Upper lobe of left lung (tissue), 4 donors: ENCODE data around the gene PITPNM2.

ENCODE experiments used
- CTCF ChIP-seq, 6 experiments: fragments of 450-650 bp in 4 of 6; fragments of 200-600 bp in 2 of 6; sonication (generic) in 2 of 6; IDR thresholded peaks; one replicate each; pipeline ENCODE4 v1.5.1; 2016 to 2019; ENCODE audit warnings: antibody characterized with exemption in 6 of 6
- EP300 ChIP-seq, 4 donors: sonication (generic); formaldehyde crosslinking; IDR thresholded peaks; one replicate each; pipeline ENCODE4 v1.5.1; 2017; ENCODE audit warnings: antibody characterized with exemption in 4 of 4, control low read depth in 2 of 4
- POLR2A ChIP-seq, 4 donors: fragments of 450-650 bp; IDR thresholded peaks; one replicate each; pipeline ENCODE4 v1.5.1; 2016 to 2017; ENCODE audit warnings: antibody characterized with exemption in 4 of 4, mild to moderate bottlenecking in 2 of 4
- POLR2AphosphoS5 ChIP-seq, 2 donors: sonication (generic); formaldehyde crosslinking; IDR thresholded peaks; one replicate each; pipeline ENCODE4 v1.5.1; 2017; ENCODE audit warnings: antibody characterized with exemption in 2 of 2

- TF ChIP-seq CTCF (IDR thresholded peaks at IDR 0.05) (no peak), EP300 (IDR thresholded peaks at IDR 0.05) (no peak), POLR2A (IDR thresholded peaks at IDR 0.05) (no peak), POLR2AphosphoS5 (IDR thresholded peaks at IDR 0.05) (peak; percentile 27 to 31)
These were observed 35.3 kb downstream of the PITPNM2 start for GRCh38 chr12:123115409-123116121.
